NCI-H748 treated with DMSO at 0.1 percent for 48 hours (cell line): Measurements from ENCODE around the gene UNC45B.
"Not testable (repeated sequence)": the region's sequence is repeated elsewhere in the genome, so short reads cannot be mapped to it uniquely, and the experiment has no call there.

Source experiments
- DNase-seq: peaks from one replicate; lab custom pipeline; 2025; lab: John Stamatoyannopoulos, UW

UNC45B gene

GRCh38 chr17:35141681-35142466 lies 5.7 kb upstream of the UNC45B start, which contains the start of gene NLE1:
TSS of gene NLE1 (minus strand) at chr17:35142303. CDS start at chr17:35142275, 28 bp downstream.
- peak; percentile 61 for DNase-seq

- no peak for DNase-seq
Measured at GRCh38 chr17:35142467-35142796, 5.2 kb upstream of the UNC45B start.

- no peak for DNase-seq
Measured at GRCh38 chr17:35144840-35145239, 2.8 kb upstream of the UNC45B start.

GRCh38 chr17:35146214-35146833 lies 1.3 kb upstream of the UNC45B start:
- no peak for DNase-seq

- no peak for DNase-seq
Measured at GRCh38 chr17:35148144-35148543, 527 bp downstream of the UNC45B start.

- DNase-seq: no peak
Measured at GRCh38 chr17:35149941-35150340, 2.3 kb downstream of the UNC45B start.

GRCh38 chr17:35151080-35151479 lies 3.5 kb downstream of the UNC45B start:
- DNase-seq: not testable (repeated sequence)

- DNase-seq: no peak
Measured at GRCh38 chr17:35152421-35153140, 5.0 kb downstream of the UNC45B start.

GRCh38 chr17:35154196-35155165 lies 6.9 kb downstream of the UNC45B start:
- DNase-seq: no peak

- no peak for DNase-seq
Measured at GRCh38 chr17:35155246-35155645, 7.6 kb downstream of the UNC45B start.

GRCh38 chr17:35159940-35160339 lies 12.3 kb downstream of the UNC45B start:
- DNase-seq: no peak

- no peak for DNase-seq
Measured at GRCh38 chr17:35160354-35161201, 13.0 kb downstream of the UNC45B start.

- no peak for DNase-seq
Measured at GRCh38 chr17:35161281-35161761, 13.7 kb downstream of the UNC45B start.

- no peak for DNase-seq
Measured at GRCh38 chr17:35162755-35163154, 15.1 kb downstream of the UNC45B start.

GRCh38 chr17:35163886-35164285 lies 16.3 kb downstream of the UNC45B start:
- DNase-seq: no peak

- no peak for DNase-seq
Measured at GRCh38 chr17:35164716-35165115, 17.1 kb downstream of the UNC45B start.

GRCh38 chr17:35166526-35166925 lies 18.9 kb downstream of the UNC45B start:
- no peak for DNase-seq

- DNase-seq: no peak
Measured at GRCh38 chr17:35167046-35167445, 19.4 kb downstream of the UNC45B start.

GRCh38 chr17:35167666-35168065 lies 20.0 kb downstream of the UNC45B start:
- no peak for DNase-seq

- no peak for DNase-seq
Measured at GRCh38 chr17:35169835-35170363, 22.3 kb downstream of the UNC45B start.
